GM18520 (cell line): Measurements from ENCODE around the gene FADS2.
A peak's percentile ranks its signal among the peaks of the same experiment; 100 is the strongest.

Source experiments
- ATAC-seq: cut with Tn5 transposase; IDR thresholded peaks from one replicate; pipeline ENCODE4 v1.9.1; 2021; ENCODE audit not compliant: unreplicated experiment

The FADS2 gene

DNA sequence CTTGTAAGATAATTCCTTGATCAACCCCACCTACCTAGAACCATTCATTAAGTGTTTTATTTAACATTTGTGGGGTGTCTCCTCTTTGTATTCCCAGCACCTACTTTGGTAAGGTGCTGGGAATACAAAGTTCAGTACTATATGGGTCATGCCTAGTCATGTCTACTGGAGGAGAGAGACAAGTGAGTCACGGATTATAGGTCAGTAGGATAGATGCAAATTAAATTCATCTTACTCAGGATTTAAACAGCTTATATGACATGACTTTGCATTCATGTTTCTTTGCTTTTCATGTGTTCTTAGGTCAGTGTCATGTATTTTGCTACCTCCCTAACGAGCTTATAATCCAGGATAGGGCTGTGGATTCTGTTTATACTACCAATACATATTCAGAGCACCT lies 7.9 kb upstream of the FADS2 start:
- no peak for ATAC-seq

DNA sequence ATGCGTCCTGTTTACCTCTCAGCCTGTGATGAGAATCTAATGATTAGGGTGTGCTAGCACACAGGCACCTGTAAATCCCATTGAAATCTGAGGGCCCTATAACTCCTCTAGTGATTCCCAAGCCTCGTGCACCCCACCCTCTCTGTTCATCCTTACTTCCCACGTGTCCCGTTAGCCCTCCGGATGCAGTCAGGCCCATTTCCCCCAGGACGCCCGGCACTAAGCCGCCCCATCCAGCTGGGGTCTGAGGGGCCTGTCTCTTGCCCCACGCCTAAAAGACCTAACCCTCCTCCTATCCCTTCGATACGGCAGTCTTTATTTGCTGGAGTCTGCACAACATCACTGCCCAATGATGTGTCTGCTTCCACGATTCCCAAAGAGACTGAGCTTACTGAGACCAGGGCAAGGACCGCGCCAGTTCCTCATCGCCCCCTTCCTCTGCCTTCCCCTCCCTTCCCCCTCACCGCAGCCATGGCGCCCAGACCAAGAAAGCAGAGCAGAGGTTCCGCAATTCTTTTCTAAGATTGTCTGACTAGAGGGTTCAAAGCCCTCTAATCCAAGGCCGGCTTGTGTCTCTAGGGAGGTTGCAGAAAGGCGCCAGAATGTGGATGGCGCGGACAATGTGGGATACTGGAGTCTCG lies 1.1 kb upstream of the FADS2 start:
- ATAC-seq = no peak

DNA sequence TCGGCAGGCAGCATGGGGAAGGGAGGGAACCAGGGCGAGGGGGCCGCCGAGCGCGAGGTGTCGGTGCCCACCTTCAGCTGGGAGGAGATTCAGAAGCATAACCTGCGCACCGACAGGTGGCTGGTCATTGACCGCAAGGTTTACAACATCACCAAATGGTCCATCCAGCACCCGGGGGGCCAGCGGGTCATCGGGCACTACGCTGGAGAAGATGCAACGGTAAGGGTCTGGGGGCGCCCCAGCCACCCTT lies 204 bp downstream of the FADS2 start:
- no peak for ATAC-seq

DNA sequence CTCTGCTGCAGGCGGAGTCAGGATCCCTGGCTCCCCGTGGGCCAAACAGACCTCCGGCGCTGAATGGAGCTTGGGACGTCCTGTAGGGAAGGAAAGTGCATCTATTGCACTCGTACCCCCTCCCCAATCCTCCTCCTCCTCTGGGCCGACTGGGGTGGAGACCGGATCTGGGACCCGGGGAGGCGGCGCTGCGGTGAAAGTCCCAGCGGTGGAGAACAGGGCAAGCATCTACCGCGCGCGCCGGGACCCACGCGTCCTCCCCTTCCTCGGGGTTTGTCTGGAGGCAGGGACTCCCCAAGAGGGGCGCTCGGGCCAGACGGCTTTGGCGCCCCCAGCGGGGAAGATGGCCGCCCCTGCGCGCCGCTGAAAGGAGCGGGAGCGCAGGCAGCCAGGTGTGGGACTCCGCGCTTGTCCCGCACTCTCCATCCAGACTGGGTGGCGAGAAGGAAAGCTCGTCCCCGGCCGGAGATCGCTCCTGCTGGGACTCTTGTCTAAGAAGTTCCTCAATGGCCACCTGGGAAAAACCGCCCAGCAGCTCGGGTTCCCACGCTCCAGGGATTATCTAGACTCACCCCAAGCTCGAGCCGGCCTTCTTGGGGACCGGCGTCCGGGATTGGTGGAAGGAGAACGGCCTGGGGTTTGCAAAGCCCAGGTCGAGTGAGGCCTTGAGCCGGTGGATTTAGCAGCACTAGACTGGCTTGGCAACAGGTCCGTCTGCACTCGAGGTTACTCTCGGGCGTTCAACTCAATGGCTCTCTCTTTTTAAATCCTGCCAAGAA lies 718 bp downstream of the FADS2 start:
- ATAC-seq = no peak

DNA sequence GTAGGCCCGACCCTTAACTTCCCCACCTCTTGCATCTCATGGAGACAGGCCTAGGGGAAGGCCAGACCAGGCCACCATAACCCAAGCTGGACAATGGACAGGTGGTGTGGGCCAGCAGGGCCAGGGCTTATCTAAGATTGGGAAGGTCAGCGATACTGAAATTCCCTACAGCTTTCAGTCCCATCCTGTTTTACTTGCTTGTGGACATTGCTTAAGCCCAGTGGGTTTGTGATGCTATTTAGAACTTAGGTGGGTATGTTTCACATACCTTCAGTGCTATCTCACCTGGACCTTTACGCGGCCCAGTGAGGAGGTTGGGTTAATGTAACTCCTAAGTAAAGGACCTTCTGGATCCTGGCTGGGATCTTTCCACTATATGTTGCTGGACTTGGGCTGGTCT lies 1.7 kb downstream of the FADS2 start:
- no peak for ATAC-seq

DNA sequence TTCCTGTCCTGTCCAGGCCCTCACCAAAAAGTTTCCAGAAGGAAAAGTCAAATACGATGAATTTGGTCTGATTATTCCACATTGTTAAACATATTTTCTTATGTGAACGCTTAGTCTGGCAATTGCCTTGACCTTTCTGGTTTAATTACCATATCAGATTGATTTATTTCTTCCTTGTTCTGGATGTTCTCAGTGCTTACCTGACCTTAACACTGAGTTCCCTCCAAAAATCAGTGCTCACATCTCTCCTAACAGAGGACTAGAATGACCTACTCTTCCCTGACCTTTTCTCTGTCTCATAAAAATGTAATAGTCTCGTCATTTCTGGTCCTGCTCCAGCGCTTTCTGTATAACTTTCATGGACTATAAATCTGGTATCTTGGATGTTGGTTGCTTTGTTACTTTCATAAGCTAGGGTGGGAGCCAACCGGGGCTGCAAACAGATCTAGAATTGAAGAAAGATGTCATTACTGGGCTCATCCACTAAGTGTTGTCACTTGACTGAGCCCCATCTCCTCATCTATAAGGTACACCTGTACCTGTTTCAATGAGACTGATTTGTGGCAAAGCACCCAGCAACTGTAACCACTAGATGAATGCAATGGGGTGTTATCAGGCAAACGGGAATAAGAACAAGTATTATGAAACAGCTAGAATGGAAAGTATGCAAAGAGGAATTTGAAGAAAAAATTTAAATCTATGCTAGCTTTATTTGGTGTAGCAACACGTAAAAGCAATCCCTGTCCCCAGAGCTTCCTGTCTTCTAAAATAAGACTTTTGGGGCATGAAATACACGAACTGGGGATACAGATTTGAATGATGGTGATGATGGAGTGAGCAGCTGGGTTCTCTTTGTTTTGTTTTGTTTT lies 2.4 kb downstream of the FADS2 start:
- no peak for ATAC-seq

DNA sequence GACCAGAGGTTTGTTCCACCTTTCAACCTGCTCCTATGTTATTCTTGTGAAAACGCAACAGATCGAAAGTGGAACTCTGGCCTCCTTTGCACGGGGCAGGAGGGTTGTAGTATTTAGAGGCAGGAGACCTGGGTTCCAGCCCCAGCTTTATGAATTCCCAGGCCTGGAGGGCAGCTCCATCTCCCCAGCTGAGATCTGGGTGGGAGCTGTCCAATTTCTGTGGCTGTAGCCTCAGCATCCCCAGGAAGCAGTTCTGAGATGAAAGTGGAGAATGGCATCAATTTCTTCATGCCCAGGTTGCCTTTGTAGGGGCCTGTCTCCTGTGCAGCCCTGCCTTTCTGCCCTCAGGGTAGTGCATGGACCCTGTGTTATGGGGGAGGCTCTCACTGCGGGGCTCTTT lies 4.1 kb downstream of the FADS2 start:
- ATAC-seq = no peak

DNA sequence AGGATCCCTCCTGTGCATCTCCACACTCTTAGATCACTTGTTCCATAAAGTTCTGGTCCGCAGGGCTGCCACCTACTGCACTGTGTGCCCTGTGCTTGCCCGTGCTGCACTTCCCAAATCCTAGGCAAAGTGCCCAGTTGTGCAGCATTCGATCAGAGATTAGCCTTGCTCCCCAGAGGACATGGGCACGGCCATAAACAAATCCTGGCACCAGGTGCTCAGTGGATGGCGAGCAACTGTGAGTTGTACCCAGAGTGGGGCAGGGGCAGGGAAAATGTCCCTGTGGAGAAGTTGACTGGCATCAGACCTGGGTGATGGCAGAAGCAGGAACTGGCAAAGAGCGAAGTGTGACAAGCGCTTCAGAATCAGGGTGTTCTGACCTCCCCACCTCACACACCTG lies 4.7 kb downstream of the FADS2 start:
- no peak for ATAC-seq

DNA sequence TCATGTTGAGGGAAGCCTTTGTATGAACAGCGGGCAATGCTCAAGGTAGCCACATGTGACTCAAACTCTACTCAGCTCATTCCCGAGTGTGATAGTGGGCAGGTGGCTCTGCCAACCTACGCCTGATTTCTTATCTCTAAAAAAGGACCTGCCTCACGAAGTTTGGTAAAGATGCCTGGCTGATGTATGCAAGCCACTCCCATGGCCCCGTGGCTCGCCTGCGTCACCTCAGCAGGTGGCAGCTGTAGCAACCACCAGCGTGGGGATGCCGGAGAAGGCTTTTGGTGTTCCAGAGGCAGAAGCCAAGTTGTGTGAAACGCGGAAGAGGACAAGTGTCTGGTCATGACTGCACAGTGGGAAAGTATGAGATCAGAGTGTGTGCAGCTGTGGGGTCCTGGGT lies 5.4 kb downstream of the FADS2 start:
- ATAC-seq = no peak

DNA sequence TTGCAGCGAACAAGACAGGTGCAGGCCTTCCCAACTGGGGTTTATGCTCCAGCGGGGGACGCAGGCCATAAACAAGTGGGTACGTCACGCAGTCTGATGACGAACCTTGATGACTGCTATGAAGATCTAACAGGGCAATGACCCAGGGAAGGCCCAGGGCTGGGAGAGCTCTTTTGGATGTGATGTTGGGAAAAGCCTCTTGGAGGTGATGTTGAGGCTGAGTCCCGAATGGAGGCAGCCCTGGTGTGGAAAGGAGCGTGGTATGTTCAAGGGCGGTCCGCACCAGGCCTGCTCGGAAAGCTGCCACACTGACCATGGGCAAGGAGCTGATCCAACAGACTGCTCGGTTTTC lies 5.8 kb downstream of the FADS2 start:
- ATAC-seq = no peak

DNA sequence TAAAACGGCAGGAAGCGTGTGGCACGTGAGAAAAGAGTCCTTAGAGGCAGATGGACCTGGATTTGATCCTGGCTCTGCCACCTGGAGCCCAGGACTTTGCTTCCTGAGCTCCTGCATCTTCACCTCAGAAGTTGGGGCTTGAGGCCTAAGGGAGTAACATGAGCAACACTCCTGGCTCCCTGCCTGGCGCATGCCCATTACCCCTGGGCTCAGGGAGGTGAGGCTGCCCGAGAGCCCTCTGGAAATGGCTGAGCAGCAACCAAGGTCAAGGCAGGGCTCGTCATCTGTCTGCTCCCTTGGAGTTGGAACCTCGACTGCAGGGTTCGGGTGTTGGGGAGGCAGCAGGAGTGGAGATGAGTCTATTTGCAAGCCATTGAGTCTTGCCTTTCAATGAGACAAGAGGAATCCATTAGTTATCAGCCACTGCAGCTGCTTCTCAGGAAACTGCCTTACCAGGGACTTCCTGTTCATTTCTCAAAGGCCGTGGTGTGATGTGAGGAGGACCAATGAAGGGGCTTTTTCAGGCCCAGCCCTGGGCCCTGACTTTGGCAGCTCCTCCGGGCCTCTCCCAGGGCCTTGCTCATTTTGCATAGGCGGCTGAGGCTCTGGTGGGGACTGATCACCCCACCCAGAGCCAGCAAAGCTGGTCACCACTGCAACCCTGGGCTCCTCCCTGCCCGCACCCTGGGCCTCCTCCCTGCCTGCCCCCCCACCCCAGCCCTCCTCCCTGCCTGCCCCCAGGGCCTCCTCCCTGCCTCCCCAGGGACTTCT lies 6.4 kb downstream of the FADS2 start:
- ATAC-seq = peak; percentile 78

DNA sequence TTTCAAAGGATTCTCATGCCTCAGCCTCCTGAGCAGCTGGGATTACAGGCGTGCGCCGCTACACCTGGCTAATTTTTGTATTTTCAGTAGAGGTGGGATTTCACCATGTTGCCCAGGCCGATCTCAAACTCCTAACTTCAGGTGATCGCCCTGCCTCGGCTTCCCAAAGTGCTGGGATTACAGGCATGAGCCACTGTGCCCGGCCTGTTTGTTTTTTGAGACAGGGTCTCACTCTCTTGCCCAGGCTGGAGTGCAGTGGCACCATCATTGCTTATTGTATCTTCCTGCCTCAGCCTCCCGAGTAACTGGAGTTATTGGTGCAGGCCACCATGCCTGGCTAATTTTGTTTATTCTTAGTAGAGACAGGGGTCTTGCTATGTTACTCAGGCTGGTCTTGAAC lies 8.1 kb downstream of the FADS2 start:
- ATAC-seq = no peak

DNA sequence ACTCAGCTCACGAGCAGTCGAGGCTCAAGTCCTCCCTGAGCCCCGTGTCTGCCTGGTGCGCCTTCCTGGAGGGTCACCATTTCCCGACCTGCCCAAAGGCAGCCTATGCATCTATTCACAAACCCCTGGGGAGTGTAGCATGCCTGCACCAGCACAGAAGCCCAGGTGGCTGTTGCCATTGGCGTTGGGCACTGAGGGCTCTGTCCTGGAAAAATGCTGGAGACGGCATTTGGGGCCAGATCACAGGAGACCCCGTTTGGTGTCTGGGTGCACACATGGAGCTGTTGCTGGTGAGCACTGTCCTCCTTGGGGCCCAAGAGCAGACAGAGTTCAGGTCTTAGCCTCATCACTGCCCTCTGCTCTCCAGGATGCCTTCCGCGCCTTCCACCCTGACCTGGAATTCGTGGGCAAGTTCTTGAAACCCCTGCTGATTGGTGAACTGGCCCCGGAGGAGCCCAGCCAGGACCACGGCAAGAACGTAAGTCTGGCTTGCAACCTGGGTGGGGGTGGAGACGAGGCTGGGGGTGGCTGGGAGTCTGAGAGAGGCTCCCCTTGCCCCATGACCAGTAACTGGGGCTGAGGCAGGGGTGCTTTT lies 9.4 kb downstream of the FADS2 start:
- no peak for ATAC-seq

DNA sequence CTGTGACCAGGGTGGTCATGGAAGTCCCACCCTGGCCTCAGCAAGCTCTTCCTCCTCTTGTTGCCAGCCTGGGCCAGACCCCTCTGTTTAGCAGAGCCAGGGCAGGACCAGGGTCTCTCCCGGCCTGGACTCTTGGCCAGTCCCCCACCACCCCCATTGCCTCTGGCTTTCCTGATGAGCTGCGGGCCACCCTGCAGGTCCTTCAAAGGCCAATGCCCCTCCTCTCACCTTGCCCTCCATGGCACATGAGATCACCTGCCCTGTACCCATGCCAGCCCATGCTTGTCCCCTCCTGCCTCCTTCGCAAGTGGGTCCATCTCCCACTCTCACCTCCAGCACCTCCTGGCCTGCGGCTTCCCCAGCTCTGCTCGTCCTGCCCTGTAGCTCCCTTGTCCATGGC lies 10.4 kb downstream of the FADS2 start:
- ATAC-seq = no peak

DNA sequence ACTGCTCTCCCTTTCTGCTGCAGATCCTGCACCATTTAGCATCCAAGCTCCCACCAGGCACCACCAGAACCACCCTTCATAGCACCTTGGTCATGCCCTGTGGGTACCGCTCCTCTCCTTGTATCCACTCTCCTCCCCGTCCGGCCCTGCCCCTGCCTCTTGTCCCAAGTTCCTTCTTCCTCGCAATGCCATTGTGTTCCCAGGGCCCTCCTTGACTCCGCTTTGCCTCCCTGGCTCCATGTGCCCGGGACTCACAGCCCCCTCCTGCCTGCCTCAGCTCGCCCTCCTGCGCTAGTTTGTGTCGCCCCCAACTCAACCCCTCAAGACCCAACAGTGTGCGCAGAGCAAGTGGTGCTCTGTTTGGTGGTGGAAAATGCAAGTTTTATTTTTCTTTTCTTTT lies 10.8 kb downstream of the FADS2 start:
- no peak for ATAC-seq

DNA sequence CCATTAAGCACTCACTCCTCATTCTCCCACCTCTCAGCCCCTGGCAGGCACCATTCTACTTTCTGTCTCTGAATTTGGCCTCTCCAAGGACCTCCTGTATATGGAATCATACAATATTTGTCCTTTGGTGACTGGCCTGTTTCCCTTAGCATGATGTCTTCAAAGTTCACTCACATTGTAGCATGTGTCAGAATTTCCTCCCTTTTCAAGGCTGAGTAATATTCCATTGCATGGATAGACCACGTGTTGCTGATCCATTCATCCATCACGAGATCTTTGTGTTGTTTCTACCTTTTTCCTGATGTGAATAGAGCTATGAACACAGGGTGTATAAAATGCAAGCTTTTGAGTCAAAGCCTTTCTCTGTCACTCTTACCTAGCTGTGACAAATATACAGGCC lies 11.6 kb downstream of the FADS2 start:
- no peak for ATAC-seq

DNA sequence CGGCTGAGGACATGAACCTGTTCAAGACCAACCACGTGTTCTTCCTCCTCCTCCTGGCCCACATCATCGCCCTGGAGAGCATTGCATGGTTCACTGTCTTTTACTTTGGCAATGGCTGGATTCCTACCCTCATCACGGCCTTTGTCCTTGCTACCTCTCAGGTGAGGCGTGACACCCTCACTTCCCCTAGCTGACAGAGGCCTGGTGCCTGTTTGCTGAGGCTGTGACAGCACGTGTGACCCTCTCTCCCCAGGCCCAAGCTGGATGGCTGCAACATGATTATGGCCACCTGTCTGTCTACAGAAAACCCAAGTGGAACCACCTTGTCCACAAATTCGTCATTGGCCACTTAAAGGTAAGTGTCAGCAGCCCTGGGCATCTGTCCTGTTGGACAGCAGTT lies 12.3 kb downstream of the FADS2 start:
- ATAC-seq = no peak

DNA sequence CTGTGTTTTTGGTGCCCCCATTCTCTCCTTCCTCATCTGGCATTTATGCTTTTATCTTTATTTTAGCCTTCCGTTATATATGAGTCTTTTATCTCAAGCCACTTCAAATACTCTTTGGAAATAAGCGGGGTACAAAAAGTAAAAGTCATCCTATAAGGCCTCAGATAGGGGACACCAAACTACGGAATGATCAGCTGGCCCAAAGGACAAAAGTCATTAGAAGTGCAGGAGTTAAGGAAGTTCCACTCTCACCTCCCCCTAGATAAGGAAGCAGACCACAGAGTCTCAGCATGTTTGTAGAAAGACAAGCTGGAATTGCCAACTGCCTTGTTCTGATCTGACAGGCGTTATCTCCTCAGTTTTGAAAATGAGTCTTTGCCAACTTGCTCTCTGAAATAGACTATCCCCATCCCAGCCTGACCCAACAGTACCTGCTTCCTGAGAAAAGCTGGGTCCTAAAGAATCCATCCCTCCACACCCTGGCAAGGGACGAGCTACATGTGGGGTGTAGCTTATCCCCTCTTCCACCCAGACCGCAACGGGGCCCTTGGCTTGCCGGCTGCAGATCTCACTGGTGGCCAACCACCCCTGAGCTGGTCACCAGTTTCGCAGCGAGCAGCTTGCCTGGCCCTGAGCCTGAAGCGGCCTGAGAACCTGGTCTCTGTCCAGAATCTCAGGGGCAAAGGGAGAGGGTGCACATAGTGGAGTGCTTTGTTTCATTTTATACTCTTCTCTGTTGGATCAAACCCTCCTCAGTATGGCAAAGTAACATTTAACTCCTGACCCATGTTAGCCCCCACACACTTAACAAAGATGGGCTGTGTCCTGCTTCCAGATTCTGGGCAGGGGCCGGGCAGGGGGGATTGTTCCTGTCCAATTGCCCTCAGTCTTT lies 13.8 kb downstream of the FADS2 start:
- ATAC-seq = no peak

DNA sequence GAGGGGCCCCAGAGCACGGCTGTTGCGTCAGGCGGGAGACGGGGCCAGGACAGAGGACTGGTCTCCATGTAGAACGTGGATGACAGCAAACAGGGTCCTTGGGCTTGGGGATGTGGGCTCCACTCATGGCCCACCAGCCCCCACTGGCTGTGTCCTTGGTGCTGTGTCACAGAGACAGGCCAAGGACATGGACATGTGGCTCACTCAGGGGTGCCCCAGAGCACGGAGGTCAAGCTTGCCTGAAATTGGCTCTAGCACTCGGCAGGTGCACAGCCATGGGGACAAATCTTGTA lies 14.4 kb downstream of the FADS2 start:
- ATAC-seq = no peak

DNA sequence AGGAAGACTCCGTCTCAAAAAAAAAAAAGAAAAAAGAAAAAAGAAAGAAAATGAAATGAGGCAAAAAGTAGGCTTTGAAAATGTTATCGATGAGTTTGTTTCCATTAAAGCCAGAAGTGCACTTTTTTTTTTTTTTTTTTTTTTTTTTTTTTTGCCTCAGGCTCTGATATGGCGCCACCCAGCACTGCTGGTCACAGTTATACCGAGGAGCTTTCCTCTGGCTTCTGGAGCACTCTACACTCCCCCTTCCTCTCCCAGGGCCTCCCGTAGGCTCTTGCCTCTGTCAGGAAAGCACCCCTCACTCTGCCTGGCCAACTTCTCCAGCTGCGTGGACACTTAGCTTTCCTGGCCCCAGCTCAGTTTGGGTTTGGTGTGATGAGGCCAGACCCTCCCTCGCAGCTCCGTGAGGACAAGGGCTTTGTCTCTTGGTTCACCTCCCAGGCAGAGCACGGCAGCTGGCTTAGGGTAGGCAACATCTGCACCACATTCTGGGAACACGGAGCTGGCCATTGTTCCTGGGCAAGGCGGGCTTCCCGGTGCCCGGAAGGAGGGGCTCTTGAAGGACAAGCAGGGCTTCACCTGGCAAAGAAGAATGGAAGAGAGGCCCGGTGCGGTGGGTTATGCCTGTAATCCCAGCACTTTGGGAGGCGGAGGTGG lies 16.9 kb downstream of the FADS2 start:
- no peak for ATAC-seq
